ENCODE results near the gene SDF4. TPM values are rescaled to one million over a fixed set of nuclear protein-coding genes. Genes with fewer than 3 reads are reported as not detected.

Gene SDF4
- polyA plus RNA-seq, 4 donors, result 115 to 137 (median 133) TPM

- no peak for DNase-seq (ENCODE audit: low read depth in 4 of 4, low spot score in 3 of 4)
Measured at GRCh38 chr1:1215080-1215676, 16.6 kb downstream of the SDF4 start.

GRCh38 chr1:1213345-1214265 lies 18.2 kb downstream of the SDF4 start, which contains the start of gene TNFRSF4:
TNFRSF4 (minus strand) TSS chr1:1214153; CDS start chr1:1214127, 26 bp downstream.
- DNase-seq (ENCODE audit: low read depth in 4 of 4, low spot score in 3 of 4), result no peak

- no peak for DNase-seq (ENCODE audit: low read depth in 4 of 4, low spot score in 3 of 4)
Measured at GRCh38 chr1:1212780-1213344, 18.9 kb downstream of the SDF4 start.

GRCh38 chr1:1211541-1212441 lies 20.0 kb downstream of the SDF4 start:
- DNase-seq (ENCODE audit: low read depth in 4 of 4, low spot score in 3 of 4), result no peak

- no peak for DNase-seq (ENCODE audit: low read depth in 4 of 4, low spot score in 3 of 4)
Measured at GRCh38 chr1:1210726-1211540, 20.9 kb downstream of the SDF4 start.

- DNase-seq (ENCODE audit: low read depth in 4 of 4, low spot score in 3 of 4), result no peak
Measured at GRCh38 chr1:1208713-1209433, 22.9 kb downstream of the SDF4 start.

- DNase-seq (ENCODE audit: low read depth in 4 of 4, low spot score in 3 of 4), result no peak
Measured at GRCh38 chr1:1207571-1207892, 24.3 kb downstream of the SDF4 start.

- DNase-seq (ENCODE audit: low read depth in 4 of 4, low spot score in 3 of 4), result no peak
Measured at GRCh38 chr1:1206966-1207531, 24.8 kb downstream of the SDF4 start.

- DNase-seq (ENCODE audit: low read depth in 4 of 4, low spot score in 3 of 4), result no peak
Measured at GRCh38 chr1:1206376-1206965, 25.3 kb downstream of the SDF4 start, which contains the start of gene TNFRSF18. TNFRSF18 (minus strand) TSS chr1:1206592; CDS start chr1:1206571, 21 bp downstream.

- DNase-seq (ENCODE audit: low read depth in 4 of 4, low spot score in 3 of 4), result no peak
Measured at GRCh38 chr1:1205769-1206375, 25.9 kb downstream of the SDF4 start.

GRCh38 chr1:1204998-1205768 lies 26.6 kb downstream of the SDF4 start:
- DNase-seq (ENCODE audit: low read depth in 4 of 4, low spot score in 3 of 4), result no peak

GRCh38 chr1:1204425-1204920 lies 27.3 kb downstream of the SDF4 start:
- DNase-seq (ENCODE audit: low read depth in 4 of 4, low spot score in 3 of 4), result no peak

GRCh38 chr1:1203561-1204424 lies 28.0 kb downstream of the SDF4 start:
- DNase-seq (ENCODE audit: low read depth in 4 of 4, low spot score in 3 of 4), result no peak

- no peak for DNase-seq (ENCODE audit: low read depth in 4 of 4, low spot score in 3 of 4)
Measured at GRCh38 chr1:1202831-1203560, 28.8 kb downstream of the SDF4 start.

Measured in right renal pelvis (tissue), 4 donors.